ENCODE results near the gene PRKN.

DNA sequence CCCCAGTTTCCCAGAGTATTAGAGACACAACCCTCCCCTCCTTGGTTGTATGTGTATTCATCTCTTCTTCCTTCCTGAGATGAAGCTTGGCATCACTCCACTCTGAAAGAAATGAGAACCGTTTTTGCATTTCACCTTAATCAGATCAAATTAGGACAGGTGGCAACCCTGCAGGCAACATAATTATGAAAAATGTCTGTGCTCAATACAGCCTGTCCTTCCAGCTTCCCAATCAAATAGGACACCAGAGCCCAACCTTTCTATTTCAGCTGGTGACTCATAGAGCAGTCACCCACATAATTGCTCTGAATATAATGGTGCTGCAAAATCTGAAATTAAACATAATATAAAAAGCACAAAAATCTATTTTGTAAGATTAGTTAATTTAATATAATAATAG lies 1143.5 kb downstream of the PRKN start:
- TF ChIP-seq EP300 (IDR thresholded peaks at IDR 0.05), result no peak
- TF ChIP-seq, protein P1, sequence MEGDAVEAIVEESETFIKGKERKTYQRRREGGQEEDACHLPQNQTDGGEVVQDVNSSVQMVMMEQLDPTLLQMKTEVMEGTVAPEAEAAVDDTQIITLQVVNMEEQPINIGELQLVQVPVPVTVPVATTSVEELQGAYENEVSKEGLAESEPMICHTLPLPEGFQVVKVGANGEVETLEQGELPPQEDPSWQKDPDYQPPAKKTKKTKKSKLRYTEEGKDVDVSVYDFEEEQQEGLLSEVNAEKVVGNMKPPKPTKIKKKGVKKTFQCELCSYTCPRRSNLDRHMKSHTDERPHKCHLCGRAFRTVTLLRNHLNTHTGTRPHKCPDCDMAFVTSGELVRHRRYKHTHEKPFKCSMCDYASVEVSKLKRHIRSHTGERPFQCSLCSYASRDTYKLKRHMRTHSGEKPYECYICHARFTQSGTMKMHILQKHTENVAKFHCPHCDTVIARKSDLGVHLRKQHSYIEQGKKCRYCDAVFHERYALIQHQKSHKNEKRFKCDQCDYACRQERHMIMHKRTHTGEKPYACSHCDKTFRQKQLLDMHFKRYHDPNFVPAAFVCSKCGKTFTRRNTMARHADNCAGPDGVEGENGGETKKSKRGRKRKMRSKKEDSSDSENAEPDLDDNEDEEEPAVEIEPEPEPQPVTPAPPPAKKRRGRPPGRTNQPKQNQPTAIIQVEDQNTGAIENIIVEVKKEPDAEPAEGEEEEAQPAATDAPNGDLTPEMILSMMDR (IDR thresholded peaks at IDR 0.05), result no peak

All from tibial nerve (tissue), 4 donors.